GM04504 (cell line): ENCODE data around the gene LAMA2.

ENCODE experiments used
- DNase-seq: peaks from one replicate; pipeline ENCODE4 v3.0.0-alpha.2; 2012; ENCODE audit warnings: low read depth

Gene LAMA2

GRCh38 chr6:129448965-129449364 is 566.0 kb downstream of the LAMA2 start:
- DNase-seq, result no peak

GRCh38 chr6:129451187-129451586 is 568.2 kb downstream of the LAMA2 start:
- no peak for DNase-seq

DNA sequence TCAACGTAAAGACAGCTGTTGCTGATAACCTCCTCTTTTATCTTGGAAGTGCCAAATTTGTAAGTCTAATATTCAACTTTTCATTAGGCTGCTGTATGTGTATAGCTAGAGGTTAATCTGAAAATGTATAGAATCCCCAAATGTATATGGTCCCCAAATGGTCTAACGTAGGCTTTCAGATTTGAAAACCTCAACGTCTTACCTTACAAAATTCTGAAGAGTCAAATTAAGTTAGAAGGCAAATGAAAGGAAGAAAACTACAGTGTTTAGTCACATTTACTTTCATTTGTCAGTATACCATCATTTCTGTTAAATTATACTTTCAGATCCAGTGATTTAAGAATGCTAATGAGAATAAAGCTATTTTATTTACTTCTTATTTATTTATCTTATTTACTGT is 570.1 kb downstream of the LAMA2 start:
- no peak for DNase-seq

DNA sequence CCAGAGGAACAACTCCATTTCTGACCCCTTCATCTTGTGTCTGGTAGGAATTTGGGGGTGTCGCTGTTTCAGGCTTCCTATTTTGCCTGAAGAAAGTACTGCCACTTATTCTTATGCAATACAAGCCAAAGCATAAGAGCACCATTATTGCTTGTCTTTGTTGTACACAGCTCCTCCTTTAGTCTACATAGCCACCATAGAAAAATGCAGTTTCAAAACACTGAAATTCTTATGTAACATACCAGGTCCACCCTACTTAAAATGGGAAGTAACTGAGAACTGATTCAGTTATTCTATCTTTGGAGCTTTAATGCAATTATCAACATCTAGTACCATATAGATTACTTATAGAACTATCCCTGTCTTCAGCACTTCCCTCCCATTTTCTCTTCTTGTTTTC is 571.5 kb downstream of the LAMA2 start:
- DNase-seq, result no peak

DNA sequence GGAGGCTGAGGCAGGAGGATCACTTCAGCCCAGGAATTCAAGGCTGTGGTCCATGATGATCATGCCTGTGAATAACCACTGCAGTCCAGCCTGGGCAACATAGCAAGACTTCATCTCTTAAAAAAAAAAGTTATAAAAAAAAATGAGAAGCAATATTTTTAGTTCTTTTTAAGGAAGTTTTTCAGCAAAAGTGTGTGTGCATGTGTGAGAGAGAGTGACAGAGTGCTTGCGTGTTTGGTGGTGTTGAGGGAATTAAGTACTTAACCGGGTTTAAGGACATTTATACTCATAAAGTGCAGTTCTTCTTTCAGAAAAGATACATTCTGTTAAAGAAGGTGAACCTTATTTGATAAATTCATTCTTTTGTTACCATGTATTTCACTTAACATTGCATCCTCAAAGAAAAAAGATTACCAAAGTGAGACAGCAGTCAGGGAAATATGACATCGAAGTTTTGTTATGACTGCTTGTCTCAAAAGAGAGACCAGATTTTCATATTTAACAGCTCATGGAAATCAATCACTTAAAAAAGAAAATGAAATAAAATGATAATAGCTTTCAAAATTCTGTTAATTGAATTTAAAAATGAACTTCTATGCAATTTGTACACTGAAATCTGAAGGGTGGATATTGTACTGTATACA is 572.3 kb downstream of the LAMA2 start:
- no peak for DNase-seq

DNA sequence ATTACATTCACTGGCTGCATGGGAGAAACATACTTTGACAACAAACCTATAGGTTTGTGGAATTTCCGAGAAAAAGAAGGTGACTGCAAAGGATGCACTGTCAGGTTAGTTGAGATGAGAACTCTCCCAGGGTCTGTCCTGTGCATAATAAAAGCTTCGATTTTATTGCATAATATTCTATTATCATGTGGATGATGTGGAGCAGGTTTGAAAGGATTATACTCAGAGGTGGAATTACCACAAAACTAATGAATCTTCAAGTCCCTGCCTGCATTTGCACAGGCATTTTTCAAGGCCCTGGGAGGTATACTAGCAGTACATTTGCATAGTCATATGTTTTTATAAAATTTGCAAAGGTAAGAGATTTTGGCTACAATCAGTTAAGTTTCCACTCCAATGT is 577.3 kb downstream of the LAMA2 start:
- DNase-seq, result no peak

DNA sequence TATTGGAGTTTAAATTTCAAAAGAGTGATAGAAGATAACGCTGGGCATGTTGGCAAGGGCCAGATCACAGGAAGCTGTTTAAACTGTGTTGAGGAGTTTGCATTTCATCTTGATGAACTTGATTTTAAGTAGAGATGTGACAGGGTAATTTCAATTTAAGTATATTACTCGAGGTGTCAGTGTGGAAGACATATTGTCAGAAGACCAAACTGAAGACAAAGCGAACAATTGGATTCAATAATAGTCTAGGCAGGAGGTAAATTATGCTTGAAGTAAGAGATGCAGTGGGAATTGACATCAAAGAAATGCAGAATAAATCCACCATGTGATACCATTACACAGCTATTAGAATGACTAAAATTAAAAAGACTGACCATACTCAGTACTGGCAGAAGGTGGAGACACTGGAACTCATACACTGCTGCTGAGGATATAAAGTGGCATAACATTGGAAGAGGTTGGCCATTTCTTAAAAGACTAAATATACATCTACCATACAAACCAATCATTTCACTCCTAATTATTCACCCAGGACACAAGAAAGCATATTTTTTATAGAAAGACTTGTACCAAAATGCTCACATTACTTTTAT is 586.2 kb downstream of the LAMA2 start:
- no peak for DNase-seq

DNA sequence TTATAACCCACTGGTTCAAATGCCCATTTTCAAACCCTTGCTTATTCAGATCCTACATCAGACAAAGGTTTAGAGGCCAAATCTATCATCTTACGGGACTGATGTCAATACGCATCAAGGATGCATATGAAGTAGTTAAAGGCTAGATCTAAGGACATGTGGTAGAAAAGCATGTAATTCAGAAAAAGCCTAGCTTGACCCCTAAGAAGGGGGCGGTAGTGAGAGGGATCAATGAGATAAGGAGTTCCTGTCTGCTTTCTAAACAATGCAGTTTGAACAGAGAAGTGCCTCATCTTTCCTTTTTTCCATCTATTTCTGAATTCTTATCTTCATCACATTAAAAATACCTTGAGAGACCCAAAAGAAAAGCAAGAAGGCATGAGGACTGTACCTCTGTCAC is 589.3 kb downstream of the LAMA2 start:
- DNase-seq, result no peak

GRCh38 chr6:129473546-129473945 is 590.6 kb downstream of the LAMA2 start:
- DNase-seq, result no peak

DNA sequence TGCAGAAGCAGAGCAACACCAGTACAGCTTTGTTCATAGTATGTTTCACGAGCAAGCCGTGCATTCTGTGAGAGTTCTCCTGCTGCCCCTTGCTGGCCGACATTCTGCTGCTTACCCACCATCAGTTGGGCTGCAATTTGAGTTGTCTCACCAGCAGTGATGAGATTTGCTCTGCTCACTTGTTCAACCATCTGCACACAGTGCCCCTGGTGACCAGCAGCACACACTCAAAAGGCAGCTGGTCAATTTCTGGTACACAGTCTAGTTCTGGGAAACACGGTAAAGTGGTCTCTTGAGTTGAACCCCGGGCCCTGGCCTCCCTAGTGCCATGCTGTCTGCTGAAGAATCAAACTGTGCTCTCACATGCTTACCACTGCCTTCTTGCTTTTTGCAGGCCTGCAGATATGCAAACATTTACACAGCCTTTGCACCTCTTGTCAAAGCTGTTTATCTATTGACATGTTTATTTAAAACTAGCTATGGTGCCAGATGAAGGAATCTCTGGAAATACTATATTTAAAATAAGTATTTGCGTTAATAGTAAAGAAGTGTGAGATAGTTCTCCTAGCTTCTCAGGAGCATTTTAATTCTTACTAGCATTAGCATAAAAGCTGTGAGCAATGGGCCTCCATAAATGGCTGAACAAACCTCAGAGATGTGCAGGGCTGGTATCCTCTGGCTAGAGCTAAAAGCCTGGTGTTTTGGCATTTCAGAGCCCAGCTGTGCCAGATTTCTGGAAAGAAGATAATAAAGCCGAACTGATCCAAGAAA is 592.7 kb downstream of the LAMA2 start:
- no peak for DNase-seq

- no peak for DNase-seq
Observed at GRCh38 chr6:129476248-129476564, 593.3 kb downstream of the LAMA2 start.

DNA sequence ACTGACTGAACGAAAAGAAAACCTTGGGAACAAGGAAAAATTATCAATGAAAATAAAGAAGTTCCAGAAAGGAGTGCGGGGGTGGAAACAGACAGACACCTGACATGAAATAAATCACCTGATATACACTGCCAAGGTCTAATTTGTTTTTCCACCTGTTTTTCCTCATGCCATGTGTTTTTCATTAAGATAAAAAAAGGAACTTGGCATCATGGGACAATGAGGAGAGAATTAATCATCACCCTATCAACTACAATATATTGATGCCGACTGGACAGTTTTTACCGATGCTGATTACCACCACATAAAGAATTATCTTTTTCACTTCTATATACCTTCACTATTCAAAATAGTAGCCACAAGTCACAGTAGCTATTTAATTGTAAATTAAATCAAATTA is 593.9 kb downstream of the LAMA2 start:
- DNase-seq, result no peak

- DNase-seq, result no peak
Observed at GRCh38 chr6:129478379-129478778, 595.4 kb downstream of the LAMA2 start.

- DNase-seq, result no peak
Observed at GRCh38 chr6:129481706-129482105, 598.8 kb downstream of the LAMA2 start.

DNA sequence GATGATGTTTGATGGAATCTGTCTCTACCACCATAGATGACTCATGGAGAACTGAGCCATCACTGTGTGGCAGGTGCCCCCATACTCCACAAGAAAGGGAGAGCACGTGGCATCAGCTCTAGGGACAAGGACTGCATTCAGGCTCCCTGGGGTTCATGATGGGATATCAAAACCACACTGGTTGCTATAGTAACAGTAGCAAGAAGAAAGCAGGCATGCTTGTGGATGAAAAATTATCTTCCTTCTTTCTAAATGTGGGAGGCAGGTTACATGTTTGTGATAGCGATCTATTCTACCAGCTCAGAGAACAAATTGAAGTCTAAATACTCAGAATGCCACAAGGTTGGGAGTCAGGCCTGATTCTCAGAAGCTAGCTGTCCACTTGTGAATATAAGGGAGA is 602.8 kb downstream of the LAMA2 start:
- DNase-seq, result no peak

DNA sequence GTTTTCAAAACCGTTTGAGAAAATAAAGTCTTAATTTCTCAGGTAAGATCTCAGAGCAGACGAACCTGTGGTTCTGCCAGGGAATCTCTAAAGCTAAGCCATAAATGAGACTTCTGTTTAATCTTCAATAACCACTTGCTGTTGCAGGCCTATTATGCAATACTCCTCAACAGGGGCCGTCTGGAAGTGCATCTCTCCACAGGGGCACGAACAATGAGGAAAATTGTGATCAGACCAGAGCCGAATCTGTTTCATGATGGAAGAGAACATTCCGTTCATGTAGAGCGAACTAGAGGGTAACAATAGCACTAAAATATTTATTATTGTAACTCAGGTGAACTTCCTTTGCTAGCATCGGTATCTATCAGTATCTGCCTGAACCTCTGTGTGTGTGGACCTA is 603.4 kb downstream of the LAMA2 start:
- DNase-seq, result no peak

- DNase-seq, result no peak
Observed at GRCh38 chr6:129488313-129488712, 605.4 kb downstream of the LAMA2 start.

- no peak for DNase-seq
Observed at GRCh38 chr6:129489215-129489765, 606.4 kb downstream of the LAMA2 start.

DNA sequence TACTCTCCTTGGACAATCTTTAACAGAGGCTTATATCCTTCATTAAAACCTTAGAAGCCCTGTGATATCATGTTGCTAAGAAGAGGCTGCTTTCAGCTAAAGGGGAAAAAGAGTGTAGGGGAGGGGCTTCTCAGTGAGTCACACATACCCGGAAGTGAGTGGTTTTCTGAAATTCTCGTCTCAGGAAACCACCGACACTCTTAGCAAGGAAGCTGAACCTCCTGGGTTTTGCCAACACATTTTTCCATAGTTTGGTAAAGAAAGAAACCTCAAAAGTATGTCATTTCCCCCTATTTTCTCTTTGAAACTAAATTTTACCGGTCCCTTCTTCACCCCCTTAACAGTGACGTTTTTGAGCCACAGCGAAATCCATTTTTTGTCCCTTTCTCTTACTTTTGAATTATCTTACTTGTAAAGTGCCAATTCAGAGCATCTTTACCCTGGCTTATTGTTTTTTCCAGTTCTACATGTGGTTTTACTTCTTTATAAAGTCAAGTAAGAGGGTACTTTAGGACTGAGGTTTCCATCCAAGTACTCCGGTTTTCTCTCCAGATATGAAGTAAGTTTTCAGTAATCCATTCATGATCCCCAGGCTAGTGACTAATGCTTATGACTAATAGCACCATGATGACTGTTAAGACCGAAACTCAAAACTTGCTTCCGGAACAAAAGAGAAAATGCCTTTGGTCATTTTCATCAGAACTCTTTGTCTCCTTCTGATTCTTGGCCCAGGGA is 607.8 kb downstream of the LAMA2 start:
- peak; percentile 89 for DNase-seq

- DNase-seq, result no peak
Observed at GRCh38 chr6:129491436-129491835, 608.5 kb downstream of the LAMA2 start.

DNA sequence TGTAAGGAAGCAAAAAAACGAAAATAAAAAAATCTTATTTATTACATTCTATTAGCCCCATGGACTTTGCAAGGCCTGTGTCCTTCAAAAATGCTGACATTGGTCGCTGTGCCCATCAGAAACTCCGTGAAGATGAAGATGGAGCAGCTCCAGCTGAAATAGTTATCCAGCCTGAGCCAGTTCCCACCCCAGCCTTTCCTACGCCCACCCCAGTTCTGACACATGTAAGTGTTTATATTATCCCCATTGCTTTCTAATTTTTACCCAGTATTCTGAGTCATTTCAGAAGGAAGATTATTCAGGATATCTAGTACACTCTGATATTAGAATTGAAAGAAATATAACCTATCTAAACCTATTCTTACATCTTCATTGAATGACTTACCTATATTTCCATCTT is 609.3 kb downstream of the LAMA2 start:
- DNase-seq, result no peak

GRCh38 chr6:129493354-129493902 is 610.5 kb downstream of the LAMA2 start:
- DNase-seq, result no peak
